ENCODE measurements around the gene STOX2. TPM values are rescaled to one million over a fixed set of nuclear protein-coding genes. Genes with fewer than 3 reads are reported as not detected.

Gene STOX2
- total RNA-seq, 2 donors from 2014 or later: 0.89 to 2.5 TPM

GRCh38 chr4:184062769-184063168 is 157.7 kb downstream of the STOX2 start:
- H3K36me3 ChIP-seq: no peaks in the 10 kb centered on the region
- H3K4me3 ChIP-seq: no peak overlapping the region
- no peaks in the 10 kb centered on the region for H3K27me3 ChIP-seq
- no peak overlapping the region for H3K27ac ChIP-seq
- H3K4me1 ChIP-seq: no peaks in the 10 kb centered on the region
- no peak for TF ChIP-seq CTCF (IDR thresholded peaks at IDR 0.05)
- no peak overlapping the region for H3K9ac ChIP-seq (ENCODE audit: low read depth in 2 of 2, low read length in 2 of 2)
- H3K9me3 ChIP-seq: no peaks in the 10 kb centered on the region
- DNase-seq: no peak
- intact Hi-C loops (cut with DNase I): no loop called here

GRCh38 chr4:184064877-184065276 is 159.8 kb downstream of the STOX2 start:
- no peak for TF ChIP-seq CTCF (IDR thresholded peaks at IDR 0.05)
- Histone ChIP-seq H3K36me3 (no peaks in the 10 kb centered on the region), H3K27me3 (no peaks in the 10 kb centered on the region), H3K27ac (no peak overlapping the region), H3K4me1 (no peaks in the 10 kb centered on the region), H3K9ac (ENCODE audit: low read depth in 2 of 2, low read length in 2 of 2) (no peak overlapping the region), H3K4me3 (no peak overlapping the region), H3K9me3 (no peaks in the 10 kb centered on the region)
- peak; percentile 92 for DNase-seq
- intact Hi-C loops (cut with DNase I): no loop called here

- Histone ChIP-seq H3K9ac (ENCODE audit: low read depth in 2 of 2, low read length in 2 of 2) (no peak overlapping the region), H3K27ac (no peak overlapping the region), H3K9me3 (no peaks in the 10 kb centered on the region), H3K36me3 (no peaks in the 10 kb centered on the region), H3K4me1 (no peaks in the 10 kb centered on the region), H3K4me3 (no peak overlapping the region), H3K27me3 (no peaks in the 10 kb centered on the region)
- peak; percentile 44 for DNase-seq
- TF ChIP-seq CTCF (IDR thresholded peaks at IDR 0.05): no peak
- intact Hi-C loops (cut with DNase I): no loop called here
Observed at GRCh38 chr4:184066584-184067300, 161.6 kb downstream of the STOX2 start.

GRCh38 chr4:184067931-184068554 is 162.9 kb downstream of the STOX2 start:
- no peak for DNase-seq

More at GRCh38 chr4:184067931-184068554, 162.9 kb downstream of the STOX2 start:
- H3K36me3 ChIP-seq: no peaks in the 10 kb centered on the region
- H3K4me1 ChIP-seq: no peaks in the 10 kb centered on the region
- intact Hi-C loops (cut with DNase I): no loop called here
- H3K9me3 ChIP-seq: no peaks in the 10 kb centered on the region
- H3K27me3 ChIP-seq: no peaks in the 10 kb centered on the region
- H3K9ac ChIP-seq (ENCODE audit: low read depth in 2 of 2, low read length in 2 of 2): no peak overlapping the region
- no peak overlapping the region for H3K4me3 ChIP-seq
- TF ChIP-seq CTCF (IDR thresholded peaks at IDR 0.05): no peak
- H3K27ac ChIP-seq: no peak overlapping the region

Other genes starting within 250 kb of the STOX2 start
- gene RWDD4, start 246.1 kb upstream of the STOX2 start, total RNA-seq: 10 to 100 TPM; 17.1 to 19.3 TPM
- gene TRAPPC11, start 246.0 kb upstream of the STOX2 start, total RNA-seq: 10 to 100 TPM; 25.2 to 29.2 TPM

Measured in colonic mucosa (tissue), 4 donors.